Measurements from ENCODE around the gene DBNDD1.
"Not testable (repeated sequence)": the region's sequence is repeated elsewhere in the genome, so short reads cannot be mapped to it uniquely, and the experiment has no call there.

Gene DBNDD1

GRCh38 chr16:90011508-90011819, 7.8 kb downstream of the DBNDD1 start:
- DNase-seq (ENCODE audit: low read depth) = no peak

GRCh38 chr16:90010676-90011507, 8.4 kb downstream of the DBNDD1 start:
- no peak for DNase-seq (ENCODE audit: low read depth)

GRCh38 chr16:90009172-90009899, 9.9 kb downstream of the DBNDD1 start:
- no peak for DNase-seq (ENCODE audit: low read depth)

- DNase-seq (ENCODE audit: low read depth) = peak; percentile 39
These were observed 10.5 kb downstream of the DBNDD1 start for GRCh38 chr16:90008708-90009145.

GRCh38 chr16:90007635-90008234, 11.5 kb downstream of the DBNDD1 start:
- DNase-seq (ENCODE audit: low read depth) = not testable (repeated sequence)

GRCh38 chr16:90007015-90007414, 12.2 kb downstream of the DBNDD1 start:
- DNase-seq (ENCODE audit: low read depth) = no peak

- DNase-seq (ENCODE audit: low read depth) = no peak
These were observed 13.1 kb downstream of the DBNDD1 start for GRCh38 chr16:90005956-90006663.

- no peak for DNase-seq (ENCODE audit: low read depth)
These were observed 14.7 kb downstream of the DBNDD1 start for GRCh38 chr16:90004577-90004976.

- no peak for DNase-seq (ENCODE audit: low read depth)
These were observed 16.5 kb downstream of the DBNDD1 start for GRCh38 chr16:90002759-90003158.

- no peak for DNase-seq (ENCODE audit: low read depth)
These were observed 17.3 kb downstream of the DBNDD1 start for GRCh38 chr16:90001761-90002503.

GRCh38 chr16:90000733-90001427, 18.4 kb downstream of the DBNDD1 start:
- no peak for DNase-seq (ENCODE audit: low read depth)

GRCh38 chr16:89999831-90000574, 19.3 kb downstream of the DBNDD1 start:
- DNase-seq (ENCODE audit: low read depth) = no peak

- no peak for DNase-seq (ENCODE audit: low read depth)
These were observed 23.1 kb downstream of the DBNDD1 start for GRCh38 chr16:89996178-89996489.

- peak; percentile 23 for DNase-seq (ENCODE audit: low read depth)
These were observed 23.6 kb downstream of the DBNDD1 start for GRCh38 chr16:89995475-89996177.

GRCh38 chr16:89994721-89995474, 24.4 kb downstream of the DBNDD1 start:
- DNase-seq (ENCODE audit: low read depth) = peak; percentile 24

- DNase-seq (ENCODE audit: low read depth) = no peak
These were observed 24.9 kb downstream of the DBNDD1 start for GRCh38 chr16:89994389-89994720.

GRCh38 chr16:89993971-89994370, 25.3 kb downstream of the DBNDD1 start:
- no peak for DNase-seq (ENCODE audit: low read depth)

GRCh38 chr16:89993377-89993776, 25.9 kb downstream of the DBNDD1 start:
- no peak for DNase-seq (ENCODE audit: low read depth)

GRCh38 chr16:89990799-89991198, 28.5 kb downstream of the DBNDD1 start:
- DNase-seq (ENCODE audit: low read depth) = no peak

Measured in activated T-helper 1 cell treated with Interleukin-2 at 50 U/mL for 16 hours (primary cell).